ENCODE results near the gene SPZ1. TPM values are rescaled to one million over a fixed set of nuclear protein-coding genes. Genes with fewer than 3 reads are reported as not detected.
"Not testable (repeated sequence)": the region's sequence is repeated elsewhere in the genome, so short reads cannot be mapped to it uniquely, and the experiment has no call there.

Gene SPZ1
- total RNA-seq, 2 donors from 2014 or later, result not detected

DNA sequence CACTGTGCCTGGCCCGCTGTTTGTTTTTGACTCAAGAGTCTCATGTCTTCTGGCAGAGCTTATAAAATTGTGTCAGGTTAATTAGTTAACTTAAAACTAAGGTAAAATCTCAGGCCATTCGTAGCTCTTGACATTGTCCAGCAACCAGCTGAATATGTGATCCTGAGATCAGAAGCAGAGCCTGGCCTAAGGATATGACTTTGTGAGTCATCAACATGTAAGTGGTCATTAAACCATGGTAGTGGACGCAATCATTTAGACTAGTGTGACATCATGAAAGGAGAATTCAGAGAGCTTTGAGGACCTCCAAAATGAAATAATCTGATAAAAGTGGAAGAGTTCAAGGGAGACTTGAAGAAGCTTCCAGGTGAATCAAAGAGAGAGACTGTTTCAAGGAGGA is 23.3 kb downstream of the SPZ1 start:
- no peaks in the 10 kb centered on the region for H3K27me3 ChIP-seq (replicated peaks; ENCODE audit: insufficient read depth)
- no peaks in the 10 kb centered on the region for H3K4me1 ChIP-seq (replicated peaks)
- no peak for TF ChIP-seq POLR2AphosphoS5 (IDR thresholded peaks at IDR 0.05)
- no peak for TF ChIP-seq POLR2A (IDR thresholded peaks at IDR 0.05)
- TF ChIP-seq, protein P1, sequence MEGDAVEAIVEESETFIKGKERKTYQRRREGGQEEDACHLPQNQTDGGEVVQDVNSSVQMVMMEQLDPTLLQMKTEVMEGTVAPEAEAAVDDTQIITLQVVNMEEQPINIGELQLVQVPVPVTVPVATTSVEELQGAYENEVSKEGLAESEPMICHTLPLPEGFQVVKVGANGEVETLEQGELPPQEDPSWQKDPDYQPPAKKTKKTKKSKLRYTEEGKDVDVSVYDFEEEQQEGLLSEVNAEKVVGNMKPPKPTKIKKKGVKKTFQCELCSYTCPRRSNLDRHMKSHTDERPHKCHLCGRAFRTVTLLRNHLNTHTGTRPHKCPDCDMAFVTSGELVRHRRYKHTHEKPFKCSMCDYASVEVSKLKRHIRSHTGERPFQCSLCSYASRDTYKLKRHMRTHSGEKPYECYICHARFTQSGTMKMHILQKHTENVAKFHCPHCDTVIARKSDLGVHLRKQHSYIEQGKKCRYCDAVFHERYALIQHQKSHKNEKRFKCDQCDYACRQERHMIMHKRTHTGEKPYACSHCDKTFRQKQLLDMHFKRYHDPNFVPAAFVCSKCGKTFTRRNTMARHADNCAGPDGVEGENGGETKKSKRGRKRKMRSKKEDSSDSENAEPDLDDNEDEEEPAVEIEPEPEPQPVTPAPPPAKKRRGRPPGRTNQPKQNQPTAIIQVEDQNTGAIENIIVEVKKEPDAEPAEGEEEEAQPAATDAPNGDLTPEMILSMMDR (IDR thresholded peaks at IDR 0.05), result no peak
- H3K27ac ChIP-seq, result no peak overlapping the region
- intact Hi-C loops (cut with DNase I), result no loop called here
- no peaks in the 10 kb centered on the region for H3K9me3 ChIP-seq
- no peak overlapping the region for H3K4me3 ChIP-seq
- no peak for DNase-seq (ENCODE audit: low spot score)
- 92% methylated on average over 3 of the region's 3 CpGs for WGBS
- H3K36me3 ChIP-seq, result no peaks in the 10 kb centered on the region

DNA sequence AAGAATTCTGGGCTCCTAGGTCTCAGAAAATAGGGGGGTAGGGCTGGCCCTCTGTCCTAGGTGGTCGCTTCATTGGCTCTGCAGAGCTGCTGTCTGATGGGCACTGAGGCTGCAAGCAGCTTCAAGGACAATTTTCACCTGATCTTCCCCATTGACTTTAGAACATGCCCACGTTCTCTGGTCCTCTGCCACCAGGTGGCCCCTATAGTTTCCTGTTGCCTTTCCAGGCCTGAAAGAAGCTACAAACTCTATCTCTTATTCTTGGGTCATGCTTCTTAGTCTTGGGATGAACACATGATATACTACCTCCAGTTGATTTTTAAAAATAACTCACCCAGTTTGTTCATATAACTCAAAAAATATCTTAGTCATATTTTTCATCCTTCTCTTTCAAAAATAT is 26.3 kb downstream of the SPZ1 start:
- WGBS, result 43% methylated on average over 2 of the region's 2 CpGs
- H3K27me3 ChIP-seq (replicated peaks; ENCODE audit: insufficient read depth), result no peaks in the 10 kb centered on the region

DNA sequence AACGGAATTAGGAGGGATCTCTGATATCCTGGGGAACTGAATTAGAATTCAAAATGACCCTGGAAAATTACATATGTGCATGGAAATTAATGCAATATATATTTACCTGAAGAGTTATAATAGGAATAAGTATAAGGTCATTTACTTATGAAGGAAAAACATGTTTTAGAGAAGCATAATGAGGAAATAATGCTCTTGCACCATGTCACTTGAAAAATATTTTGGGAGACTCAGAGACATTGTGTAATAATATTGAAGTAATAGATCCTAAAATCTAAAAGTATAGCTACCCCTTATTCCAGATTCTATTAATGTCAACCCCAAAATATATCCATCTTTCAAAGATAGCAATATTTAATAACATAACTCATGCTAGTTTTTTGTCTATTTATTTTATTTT is 28.4 kb downstream of the SPZ1 start:
- Histone ChIP-seq H3K4me3 (no peak overlapping the region), H3K27me3 (replicated peaks; ENCODE audit: insufficient read depth) (no peaks in the 10 kb centered on the region), H3K4me1 (replicated peaks) (no peaks in the 10 kb centered on the region), H3K27ac (no peak overlapping the region), H3K9me3 (no peaks in the 10 kb centered on the region), H3K36me3 (no peaks in the 10 kb centered on the region)
- intact Hi-C loops (cut with DNase I), result no loop called here
- TF ChIP-seq POLR2AphosphoS5 (IDR thresholded peaks at IDR 0.05), result no peak
- TF ChIP-seq, protein P1 (IDR thresholded peaks at IDR 0.05), result no peak
- no peak for TF ChIP-seq POLR2A (IDR thresholded peaks at IDR 0.05)
- 56% methylated on average over 1 of the region's 1 CpG for WGBS
- no peak for DNase-seq (ENCODE audit: low spot score)

More for the DNA sequence above, 26.3 kb downstream of the SPZ1 start:
- Histone ChIP-seq H3K27ac (no peak overlapping the region), H3K9me3 (no peaks in the 10 kb centered on the region), H3K36me3 (no peaks in the 10 kb centered on the region), H3K4me3 (no peak overlapping the region), H3K4me1 (replicated peaks) (no peaks in the 10 kb centered on the region)
- no peak for DNase-seq (ENCODE audit: low spot score)
- TF ChIP-seq, protein P1 (IDR thresholded peaks at IDR 0.05), result peak in 3 of 4 experiments; percentile 19 to 28 (median 25)
- TF ChIP-seq POLR2A (IDR thresholded peaks at IDR 0.05) (no peak), POLR2AphosphoS5 (IDR thresholded peaks at IDR 0.05) (no peak)
- intact Hi-C loops (cut with DNase I), result no loop called here

DNA sequence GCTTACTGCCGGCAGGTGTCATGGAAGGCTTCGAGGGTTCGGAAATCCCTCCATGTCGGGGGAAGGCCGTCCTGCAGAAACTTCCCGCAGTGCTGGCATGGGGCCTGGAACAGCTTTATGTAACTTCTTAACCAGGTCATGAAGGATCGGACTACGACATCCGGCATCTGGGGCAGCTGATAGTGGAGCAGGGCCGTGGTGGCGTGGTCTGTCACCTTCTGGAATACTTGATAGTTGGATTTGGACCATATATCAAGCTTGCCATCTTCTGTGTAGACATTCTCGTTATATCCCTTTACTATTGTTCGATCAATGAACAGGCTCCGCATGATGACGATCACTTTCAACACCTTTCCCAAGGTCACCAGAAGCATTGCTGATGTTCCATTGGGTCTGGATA is 31.2 kb downstream of the SPZ1 start:
- 95% methylated on average over 15 of the region's 15 CpGs for WGBS
- intact Hi-C loops (cut with DNase I); H3K27ac ChIP-seq: not testable (repeated sequence)

DNA sequence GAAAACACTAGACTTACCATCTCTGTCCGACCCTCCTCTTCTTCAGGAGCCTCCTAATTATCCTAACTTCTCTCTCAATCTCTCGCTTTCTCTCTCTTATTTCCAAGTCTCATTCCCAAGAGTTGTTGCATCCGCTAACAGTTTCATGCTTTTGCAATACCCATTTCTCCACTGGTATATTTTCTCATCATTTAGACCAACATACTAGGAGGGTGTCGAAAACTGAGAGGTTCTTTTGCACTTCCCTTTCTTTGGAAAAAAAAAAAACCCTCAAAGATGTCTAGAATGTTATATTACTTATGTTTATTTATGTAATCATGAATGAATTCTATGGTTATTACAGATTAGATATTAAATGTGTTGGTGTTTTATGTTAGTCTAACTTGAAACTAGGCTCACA is 35.9 kb downstream of the SPZ1 start:
- Histone ChIP-seq H3K9me3 (no peaks in the 10 kb centered on the region), H3K4me1 (replicated peaks) (no peaks in the 10 kb centered on the region), H3K27me3 (replicated peaks; ENCODE audit: insufficient read depth) (no peaks in the 10 kb centered on the region), H3K4me3 (no peak overlapping the region), H3K36me3 (no peaks in the 10 kb centered on the region), H3K27ac (no peak overlapping the region)
- DNase-seq (ENCODE audit: low spot score), result no peak
- intact Hi-C loops (cut with DNase I), result no loop called here
- WGBS, result 93% methylated on average over 4 of the region's 4 CpGs
- TF ChIP-seq, protein P1 (IDR thresholded peaks at IDR 0.05), result no peak
- TF ChIP-seq POLR2AphosphoS5 (IDR thresholded peaks at IDR 0.05) (no peak), POLR2A (IDR thresholded peaks at IDR 0.05) (no peak)

More for the DNA sequence above, 31.2 kb downstream of the SPZ1 start:
- not testable (repeated sequence) for H3K4me3 ChIP-seq; H3K27me3 ChIP-seq (replicated peaks; ENCODE audit: insufficient read depth); DNase-seq (ENCODE audit: low spot score); H3K4me1 ChIP-seq (replicated peaks); H3K9me3 ChIP-seq; H3K36me3 ChIP-seq

Measured in prostate gland (tissue), 2 donors.